HEK293 (cell line): ENCODE results near the gene SH3TC1.

Source experiments
- CTCF ChIA-PET: fragments of 350-600 bp; formaldehyde crosslinking; extraction: SDS; loops from one replicate; lab custom pipeline; 2021; ENCODE audit warnings: antibody characterized with exemption; lab: Yijun Ruan, JAX
- POLR2A ChIA-PET: fragments of 300-600 bp; formaldehyde crosslinking; extraction: SDS; loops from one replicate; lab custom pipeline; 2020; ENCODE audit warnings: antibody characterized with exemption, inconsistent platforms; lab: Yijun Ruan, JAX
- H3K27ac ChIP-seq: fragments of 200-500 bp; sonication (Bioruptor generic); 2 replicates; pipeline ENCODE4 v1.5.1; 2014; ENCODE audit warnings: low read depth, low read length, control low read depth, inconsistent platforms; ENCODE audit errors: extremely low read depth
- H3K36me3 ChIP-seq, 2 experiments: fragments of 200-500 bp in 1 of 2; sonication (Bioruptor generic) in 1 of 2; 1 replicate in 1 of 2; 2 replicates in 1 of 2; pipeline ENCODE4 v1.5.1; 2014 to 2017; ENCODE audit warnings: inconsistent platforms in 2 of 2, low read length in 2 of 2; ENCODE audit not compliant: control insufficient read depth in 2 of 2, insufficient read depth in 1 of 2
- H3K4me1 ChIP-seq: fragments of 200-500 bp; sonication (Bioruptor generic); 2 replicates; pipeline ENCODE4 v1.5.1; 2014; ENCODE audit warnings: mild to moderate bottlenecking, low read length, inconsistent platforms; ENCODE audit not compliant: control insufficient read depth, insufficient read depth
- H3K4me3 ChIP-seq: 2 replicates; pipeline ENCODE4 v1.5.1; 2011; ENCODE audit warnings: low read depth, mild to moderate bottlenecking, control low read depth, low read length, moderate library complexity
- H3K9me3 ChIP-seq: fragments of 200-500 bp; sonication (Bioruptor generic); 2 replicates; pipeline ENCODE4 v1.5.1; 2014; ENCODE audit warnings: low read depth, low read length, inconsistent platforms; ENCODE audit not compliant: control insufficient read depth, insufficient read depth
- EGR2 ChIP-seq: fragments of 450-650 bp; formaldehyde crosslinking; IDR thresholded peaks from 2 replicates; pipeline ENCODE4 v1.5.1; 2016; ENCODE audit warnings: low read depth, missing biosample characterization, missing genetic modification characterization
- KLF8 ChIP-seq: fragments of 450-650 bp; formaldehyde crosslinking; IDR thresholded peaks from 2 replicates; pipeline ENCODE4 v1.5.1; 2016; ENCODE audit warnings: missing biosample characterization, missing genetic modification characterization
- SCRT2 ChIP-seq: fragments of 450-650 bp; formaldehyde crosslinking; IDR thresholded peaks from 2 replicates; pipeline ENCODE4 v1.5.1; 2016; ENCODE audit warnings: missing biosample characterization, missing genetic modification characterization
- TRIM28 ChIP-seq: IDR thresholded peaks from 2 replicates; pipeline ENCODE4 v1.6.1; 2011; ENCODE audit warnings: low read length, control low read depth, borderline replicate concordance
- ZBTB8A ChIP-seq: fragments of 450-650 bp; formaldehyde crosslinking; IDR thresholded peaks from 2 replicates; pipeline ENCODE4 v1.5.1; 2016; ENCODE audit warnings: missing biosample characterization, missing genetic modification characterization
- ZFP3 ChIP-seq: fragments of 450-650 bp; formaldehyde crosslinking; IDR thresholded peaks from 2 replicates; pipeline ENCODE4 v1.5.1; 2016; ENCODE audit warnings: low read depth, missing biosample characterization, missing genetic modification characterization
- ZFP37 ChIP-seq: fragments of 450-650 bp; formaldehyde crosslinking; IDR thresholded peaks from 2 replicates; pipeline ENCODE4 v1.5.1; 2016; ENCODE audit warnings: missing biosample characterization, missing genetic modification characterization
- ZNF140 ChIP-seq: fragments of 450-650 bp; formaldehyde crosslinking; IDR thresholded peaks from 2 replicates; pipeline ENCODE4 v1.5.1; 2016; ENCODE audit warnings: missing biosample characterization, missing genetic modification characterization
- ZNF169 ChIP-seq: fragments of 450-650 bp; formaldehyde crosslinking; IDR thresholded peaks from 2 replicates; pipeline ENCODE4 v1.5.1; 2016; ENCODE audit warnings: missing biosample characterization, missing genetic modification characterization
- ZNF23 ChIP-seq: fragments of 450-650 bp; formaldehyde crosslinking; IDR thresholded peaks from 2 replicates; pipeline ENCODE4 v1.5.1; 2016; ENCODE audit warnings: missing biosample characterization, missing genetic modification characterization, borderline replicate concordance
- ZNF335 ChIP-seq: fragments of 450-650 bp; formaldehyde crosslinking; conservative IDR thresholded peaks from 2 replicates; pipeline ENCODE4 v1.5.1; 2016; ENCODE audit warnings: missing biosample characterization, missing genetic modification characterization
- ZNF510 ChIP-seq: fragments of 450-650 bp; formaldehyde crosslinking; IDR thresholded peaks from 2 replicates; pipeline ENCODE4 v1.5.1; 2018; ENCODE audit warnings: mild to moderate bottlenecking, missing genetic modification characterization, missing biosample characterization; ENCODE audit not compliant: insufficient replicate concordance
- ZNF529 ChIP-seq: fragments of 450-650 bp; formaldehyde crosslinking; IDR thresholded peaks from 2 replicates; pipeline ENCODE4 v1.5.1; 2017; ENCODE audit warnings: missing genetic modification characterization, missing biosample characterization; ENCODE audit not compliant: insufficient replicate concordance
- ZNF561 ChIP-seq: fragments of 450-650 bp; IDR thresholded peaks from 2 replicates; pipeline ENCODE4 v1.5.1; 2018; ENCODE audit warnings: missing biosample characterization, missing genetic modification characterization, borderline replicate concordance
- ZNF571 ChIP-seq: fragments of 450-650 bp; formaldehyde crosslinking; IDR thresholded peaks from 2 replicates; pipeline ENCODE4 v1.5.0; 2017; ENCODE audit warnings: missing biosample characterization, missing genetic modification characterization
- ZNF623 ChIP-seq: fragments of 450-650 bp; formaldehyde crosslinking; IDR thresholded peaks from 2 replicates; pipeline ENCODE4 v1.5.1; 2016; ENCODE audit warnings: missing biosample characterization, missing genetic modification characterization
- ZNF76 ChIP-seq: fragments of 450-650 bp; formaldehyde crosslinking; IDR thresholded peaks from 2 replicates; pipeline ENCODE4; 2016; ENCODE audit warnings: low read depth, missing biosample characterization, missing genetic modification characterization, borderline replicate concordance
- ZNF837 ChIP-seq: fragments of 450-650 bp; formaldehyde crosslinking; IDR thresholded peaks from 2 replicates; pipeline ENCODE4 v1.5.1; 2016; ENCODE audit warnings: missing biosample characterization, missing genetic modification characterization
- ZSCAN23 ChIP-seq: fragments of 450-650 bp; formaldehyde crosslinking; IDR thresholded peaks from 2 replicates; pipeline ENCODE4 v1.5.1; 2016; ENCODE audit warnings: missing biosample characterization, missing genetic modification characterization
- TF ChIP-seq, protein P1 (sequence below): fragments of 450-650 bp; formaldehyde crosslinking; IDR thresholded peaks from 2 replicates; pipeline ENCODE4 v1.5.1; 2016; ENCODE audit warnings: missing biosample characterization, missing genetic modification characterization
- TF ChIP-seq, protein P2 (sequence below): fragments of 450-650 bp; formaldehyde crosslinking; IDR thresholded peaks from 2 replicates; pipeline ENCODE4 v1.5.1; 2016; ENCODE audit warnings: missing biosample characterization, missing genetic modification characterization

The SH3TC1 gene

DNA sequence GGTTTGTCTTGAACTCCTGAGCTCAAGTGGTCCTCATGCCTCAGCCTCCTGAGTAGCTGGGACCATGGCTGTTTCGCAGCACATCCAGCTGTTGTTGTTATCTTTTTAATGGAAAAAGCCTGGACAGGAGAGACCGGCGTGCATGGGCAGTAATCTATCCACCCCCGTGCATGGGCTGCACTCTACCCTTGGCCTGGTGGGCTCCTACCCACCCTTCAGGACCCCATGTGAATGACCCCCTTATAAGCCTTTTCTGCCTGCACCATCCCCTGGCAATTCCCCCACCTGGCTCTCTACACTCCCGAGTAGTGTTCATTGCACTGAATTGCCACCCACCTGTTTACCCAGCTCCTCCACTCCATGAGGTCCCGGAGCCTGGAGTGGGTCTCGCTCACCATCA is 51.5 kb downstream of the SH3TC1 start:
- Histone ChIP-seq H3K27ac (no peak overlapping the region), H3K4me3 (no peak overlapping the region), H3K36me3 (no peaks in the 10 kb centered on the region), H3K9me3 (no peaks in the 10 kb centered on the region), H3K4me1 (no peaks in the 10 kb centered on the region)
- TF ChIP-seq ZNF623 (tag by site-specific recombination) = no peak
- TF ChIP-seq ZFP3 (tag by site-specific recombination) = peak; percentile 71
- TF ChIP-seq EGR2 = peak; percentile 60; the same call in 1 of the 2 replicates
- CTCF ChIA-PET = interaction anchor here (0.6 to 0.9 kb wide), 4 partner anchors 8 to 226 kb away, joined by 3 to 4 read pairs (median 4); no protein-coding TSS in a partner anchor
- POLR2A ChIA-PET = no interaction called here

DNA sequence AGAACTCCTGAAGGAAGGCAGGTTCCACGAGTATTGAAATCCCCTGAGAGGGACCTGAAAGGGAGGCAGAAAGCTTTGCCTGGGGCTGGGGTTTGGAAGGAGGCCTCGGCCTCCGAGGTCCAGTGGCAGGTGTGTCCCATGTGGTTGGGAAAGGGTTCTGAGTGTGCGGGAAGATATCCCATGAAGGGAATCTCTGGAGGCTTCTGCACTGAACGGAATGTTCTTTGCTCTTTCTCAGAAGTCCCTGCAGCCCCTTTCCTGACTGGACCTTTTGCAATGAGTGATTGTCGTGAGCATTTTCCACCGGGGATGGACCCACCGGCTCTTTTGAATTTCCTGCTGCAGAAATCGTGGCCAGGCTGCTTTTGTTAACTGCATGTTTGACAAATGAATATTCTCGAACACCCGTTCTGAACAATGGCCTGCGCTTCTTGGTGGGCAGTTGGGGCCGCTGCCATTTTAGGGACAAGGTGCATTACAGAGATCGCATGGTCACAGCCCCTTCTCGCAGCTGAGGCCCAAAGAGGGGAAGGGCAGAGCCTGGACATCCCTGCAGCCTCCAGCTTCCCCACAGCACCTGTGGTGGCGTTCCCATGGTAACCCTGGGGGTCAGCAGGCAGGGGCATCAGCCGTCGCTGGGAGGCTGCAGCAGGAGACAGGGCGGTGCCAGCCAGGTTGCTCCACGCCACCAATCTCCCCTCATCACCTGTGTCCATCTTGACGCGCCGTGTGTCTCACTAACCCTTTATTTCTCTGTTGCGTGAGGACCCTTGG is 52.2 kb downstream of the SH3TC1 start:
- Histone ChIP-seq H3K36me3 (no peaks in the 10 kb centered on the region), H3K27ac (no peak overlapping the region), H3K9me3 (no peaks in the 10 kb centered on the region), H3K4me1 (no peaks in the 10 kb centered on the region), H3K4me3 (no peak overlapping the region)
- CTCF ChIA-PET = interaction anchor here (0.7 to 2.3 kb wide), 3 partner anchors 8 to 177 kb away, joined by 3 to 8 read pairs (median 4); no protein-coding TSS in a partner anchor
- POLR2A ChIA-PET = no interaction called here
- TF ChIP-seq ZNF571 (tag by site-specific recombination) (no peak), KLF8 (tag by site-specific recombination) (no peak), ZNF140 (tag by site-specific recombination) (no peak), ZSCAN23 (no peak), ZNF837 (no peak), SCRT2 (tag by site-specific recombination) (no peak), ZNF76 (tag by site-specific recombination) (no peak), ZFP37 (tag by site-specific recombination) (no peak), TRIM28 (no peak), ZNF561 (tag by site-specific recombination) (no peak), ZNF529 (no peak), ZNF169 (no peak), ZBTB8A (tag by site-specific recombination) (no peak), ZNF335 (tag by site-specific recombination) (no peak), ZNF510 (tag by site-specific recombination) (no peak), ZNF23 (tag by site-specific recombination) (no peak)
- TF ChIP-seq, protein P1, sequence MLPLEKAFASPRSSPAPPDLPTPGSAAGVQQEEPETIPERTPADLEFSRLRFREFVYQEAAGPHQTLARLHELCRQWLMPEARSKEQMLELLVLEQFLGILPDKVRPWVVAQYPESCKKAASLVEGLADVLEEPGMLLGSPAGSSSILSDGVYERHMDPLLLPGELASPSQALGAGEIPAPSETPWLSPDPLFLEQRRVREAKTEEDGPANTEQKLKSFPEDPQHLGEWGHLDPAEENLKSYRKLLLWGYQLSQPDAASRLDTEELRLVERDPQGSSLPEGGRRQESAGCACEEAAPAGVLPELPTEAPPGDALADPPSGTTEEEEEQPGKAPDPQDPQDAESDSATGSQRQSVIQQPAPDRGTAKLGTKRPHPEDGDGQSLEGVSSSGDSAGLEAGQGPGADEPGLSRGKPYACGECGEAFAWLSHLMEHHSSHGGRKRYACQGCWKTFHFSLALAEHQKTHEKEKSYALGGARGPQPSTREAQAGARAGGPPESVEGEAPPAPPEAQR (tag by site-specific recombination) = no peak
- TF ChIP-seq, protein P2, sequence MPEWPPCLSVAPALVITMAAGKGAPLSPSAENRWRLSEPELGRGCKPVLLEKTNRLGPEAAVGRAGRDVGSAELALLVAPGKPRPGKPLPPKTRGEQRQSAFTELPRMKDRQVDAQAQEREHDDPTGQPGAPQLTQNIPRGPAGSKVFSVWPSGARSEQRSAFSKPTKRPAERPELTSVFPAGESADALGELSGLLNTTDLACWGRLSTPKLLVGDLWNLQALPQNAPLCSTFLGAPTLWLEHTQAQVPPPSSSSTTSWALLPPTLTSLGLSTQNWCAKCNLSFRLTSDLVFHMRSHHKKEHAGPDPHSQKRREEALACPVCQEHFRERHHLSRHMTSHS (tag by site-specific recombination) = no peak
